Fibroblast of mammary gland (primary cell): Measurements from ENCODE around the gene ANKRD49.

Experiments used
- DNase-seq: peaks from one replicate; pipeline ENCODE4 v3.0.0-alpha.2; 2010; ENCODE audit warnings: low read depth
- H3K4me3 ChIP-seq: 2 replicates; pipeline ENCODE4 v1.5.1; 2011; ENCODE audit warnings: low read depth, mild to moderate bottlenecking, low read length, moderate library complexity; ENCODE audit not compliant: control insufficient read depth
- CTCF ChIP-seq: conservative IDR thresholded peaks from 2 replicates; pipeline ENCODE4 v1.5.1; 2011; ENCODE audit warnings: low read depth, low read length, inconsistent platforms; ENCODE audit not compliant: control insufficient read depth, insufficient read depth

The ANKRD49 gene

GRCh38 chr11:94546886-94547285 lies 53.1 kb downstream of the ANKRD49 start:
- no peak for DNase-seq

GRCh38 chr11:94549146-94549545 lies 55.4 kb downstream of the ANKRD49 start:
- TF ChIP-seq CTCF = no peak

More at GRCh38 chr11:94546886-94547285, 53.1 kb downstream of the ANKRD49 start:
- H3K4me3 ChIP-seq = peak overlapping the region; percentile 57
- no peak for TF ChIP-seq CTCF

More at GRCh38 chr11:94549146-94549545, 55.4 kb downstream of the ANKRD49 start:
- no peak overlapping the region for H3K4me3 ChIP-seq
- no peak for DNase-seq
